ENCODE measurements around the gene ACTN1. TPM values are rescaled to one million over a fixed set of nuclear protein-coding genes. Genes with fewer than 3 reads are reported as not detected.

Gene ACTN1
- total and polyA plus RNA-seq, 2 experiments from 2014 or later: 121 to 280 TPM

DNA sequence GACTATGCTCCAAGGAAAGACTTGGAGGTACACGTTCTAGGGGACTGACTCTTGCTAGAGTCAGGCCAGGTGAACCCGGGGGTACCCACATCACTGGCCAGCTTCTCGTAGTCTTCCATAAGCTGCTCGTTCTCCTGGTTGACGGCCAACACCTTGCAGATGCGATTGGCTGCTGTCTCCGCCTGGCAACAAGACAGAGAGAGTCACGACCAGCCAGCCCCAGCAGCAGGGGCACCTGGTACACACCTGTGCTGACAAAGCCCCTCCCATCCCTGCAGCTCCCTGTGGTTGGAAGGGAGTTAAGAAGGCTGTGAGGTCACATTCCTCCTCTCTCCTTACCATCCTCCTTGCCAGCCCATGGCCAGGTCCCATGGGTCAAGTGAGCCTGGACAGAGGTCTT, 85.5 kb downstream of the ACTN1 start (continued):
- TF ChIP-seq CTCF (conservative IDR thresholded peaks at IDR 0.05; ENCODE audit: low read depth in 2 of 2) (no peak), NANOG (IDR thresholded peaks at IDR 0.05; ENCODE audit: borderline replicate concordance) (no peak), JUNB (IDR thresholded peaks at IDR 0.05; ENCODE audit: unreplicated experiment) (no peak), EZH2 (IDR thresholded peaks at IDR 0.05; ENCODE audit: low read depth, unreplicated experiment) (no peak), EZH2phosphoT487 (IDR thresholded peaks at IDR 0.05; ENCODE audit: unreplicated experiment) (no peak), ZNF114 (CRISPR knock-in tag; IDR thresholded peaks at IDR 0.05) (no peak), STAT1 (IDR thresholded peaks at IDR 0.05; ENCODE audit: unreplicated experiment) (no peak), CREB1 (CRISPR knock-in tag; IDR thresholded peaks at IDR 0.05; ENCODE audit: low read depth) (no peak), ZNF331 (CRISPR knock-in tag; IDR thresholded peaks at IDR 0.05; ENCODE audit: low read depth) (no peak)

GRCh38 chr14:68892961-68893360, 86.1 kb downstream of the ACTN1 start:
- ATAC-seq: no peak
- no peaks in the 10 kb centered on the region for H3F3A ChIP-seq (replicated peaks; ENCODE audit: low read depth)
- H3K36me3 ChIP-seq (ENCODE audit: insufficient read depth): peaks cover 34% of the 10 kb centered on the region
- no peaks in the 10 kb centered on the region for H3K4me1 ChIP-seq (ENCODE audit: insufficient read depth)
- H3K36me3 Mint-ChIP-seq (ENCODE audit: low read depth): peaks cover 95% of the 10 kb centered on the region
- no peaks in the 10 kb centered on the region for H3K27me3 ChIP-seq (ENCODE audit: insufficient read depth)
- H3K4me2 ChIP-seq: no peak overlapping the region
- H3K9me3 Mint-ChIP-seq: no peaks in the 10 kb centered on the region; the same call in 2 of the 3 replicates
- no peak overlapping the region for H3K27ac ChIP-seq (ENCODE audit: low read depth)
- peaks cover 4% of the 10 kb centered on the region; the same call in 1 of the 2 replicates for H4K20me1 ChIP-seq (replicated peaks; ENCODE audit: insufficient read depth)
- H3K4me3 ChIP-seq: no peak overlapping the region
- no peak for DNase-seq (ENCODE audit: low spot score)
- H3K27ac Mint-ChIP-seq: no peak overlapping the region
- H3K9me2 ChIP-seq (ENCODE audit: insufficient read depth): no peaks in the 10 kb centered on the region; the same call in 1 of the 2 replicates
- H3K4me3 Mint-ChIP-seq: no peak overlapping the region
- H3K79me2 ChIP-seq (replicated peaks; ENCODE audit: insufficient read depth): no peaks in the 10 kb centered on the region
- peaks cover 8% of the 10 kb centered on the region for H3K27me3 Mint-ChIP-seq (ENCODE audit: insufficient read depth, low read depth, poor library complexity)
- H2AFZ ChIP-seq: no peak overlapping the region
- TF ChIP-seq STAT1 (IDR thresholded peaks at IDR 0.05; ENCODE audit: unreplicated experiment) (no peak), ZNF331 (CRISPR knock-in tag; IDR thresholded peaks at IDR 0.05; ENCODE audit: low read depth) (no peak)
- TF ChIP-seq, protein P1, sequence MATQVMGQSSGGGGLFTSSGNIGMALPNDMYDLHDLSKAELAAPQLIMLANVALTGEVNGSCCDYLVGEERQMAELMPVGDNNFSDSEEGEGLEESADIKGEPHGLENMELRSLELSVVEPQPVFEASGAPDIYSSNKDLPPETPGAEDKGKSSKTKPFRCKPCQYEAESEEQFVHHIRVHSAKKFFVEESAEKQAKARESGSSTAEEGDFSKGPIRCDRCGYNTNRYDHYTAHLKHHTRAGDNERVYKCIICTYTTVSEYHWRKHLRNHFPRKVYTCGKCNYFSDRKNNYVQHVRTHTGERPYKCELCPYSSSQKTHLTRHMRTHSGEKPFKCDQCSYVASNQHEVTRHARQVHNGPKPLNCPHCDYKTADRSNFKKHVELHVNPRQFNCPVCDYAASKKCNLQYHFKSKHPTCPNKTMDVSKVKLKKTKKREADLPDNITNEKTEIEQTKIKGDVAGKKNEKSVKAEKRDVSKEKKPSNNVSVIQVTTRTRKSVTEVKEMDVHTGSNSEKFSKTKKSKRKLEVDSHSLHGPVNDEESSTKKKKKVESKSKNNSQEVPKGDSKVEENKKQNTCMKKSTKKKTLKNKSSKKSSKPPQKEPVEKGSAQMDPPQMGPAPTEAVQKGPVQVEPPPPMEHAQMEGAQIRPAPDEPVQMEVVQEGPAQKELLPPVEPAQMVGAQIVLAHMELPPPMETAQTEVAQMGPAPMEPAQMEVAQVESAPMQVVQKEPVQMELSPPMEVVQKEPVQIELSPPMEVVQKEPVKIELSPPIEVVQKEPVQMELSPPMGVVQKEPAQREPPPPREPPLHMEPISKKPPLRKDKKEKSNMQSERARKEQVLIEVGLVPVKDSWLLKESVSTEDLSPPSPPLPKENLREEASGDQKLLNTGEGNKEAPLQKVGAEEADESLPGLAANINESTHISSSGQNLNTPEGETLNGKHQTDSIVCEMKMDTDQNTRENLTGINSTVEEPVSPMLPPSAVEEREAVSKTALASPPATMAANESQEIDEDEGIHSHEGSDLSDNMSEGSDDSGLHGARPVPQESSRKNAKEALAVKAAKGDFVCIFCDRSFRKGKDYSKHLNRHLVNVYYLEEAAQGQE (IDR thresholded peaks at IDR 0.05; ENCODE audit: unreplicated experiment): no peak
- H3K4me1 Mint-ChIP-seq: peaks cover 2% of the 10 kb centered on the region; the same call in 1 of the 3 replicates
